ENCODE measurements around the gene MED13L.

GRCh38 chr12:116142936-116143898, 134.3 kb downstream of the MED13L start:
- TF ChIP-seq ZFP30 (CRISPR knock-in tag; IDR thresholded peaks at IDR 0.05) (no peak), PATZ1 (CRISPR knock-in tag; IDR thresholded peaks at IDR 0.05; ENCODE audit: borderline replicate concordance) (no peak), ZFP3 (CRISPR knock-in tag; IDR thresholded peaks at IDR 0.05) (no peak), OSR1 (CRISPR knock-in tag; IDR thresholded peaks at IDR 0.05) (no peak), CSRNP3 (CRISPR knock-in tag; IDR thresholded peaks at IDR 0.05) (no peak)
